ENCODE data around the gene RPH3AL.

DNA sequence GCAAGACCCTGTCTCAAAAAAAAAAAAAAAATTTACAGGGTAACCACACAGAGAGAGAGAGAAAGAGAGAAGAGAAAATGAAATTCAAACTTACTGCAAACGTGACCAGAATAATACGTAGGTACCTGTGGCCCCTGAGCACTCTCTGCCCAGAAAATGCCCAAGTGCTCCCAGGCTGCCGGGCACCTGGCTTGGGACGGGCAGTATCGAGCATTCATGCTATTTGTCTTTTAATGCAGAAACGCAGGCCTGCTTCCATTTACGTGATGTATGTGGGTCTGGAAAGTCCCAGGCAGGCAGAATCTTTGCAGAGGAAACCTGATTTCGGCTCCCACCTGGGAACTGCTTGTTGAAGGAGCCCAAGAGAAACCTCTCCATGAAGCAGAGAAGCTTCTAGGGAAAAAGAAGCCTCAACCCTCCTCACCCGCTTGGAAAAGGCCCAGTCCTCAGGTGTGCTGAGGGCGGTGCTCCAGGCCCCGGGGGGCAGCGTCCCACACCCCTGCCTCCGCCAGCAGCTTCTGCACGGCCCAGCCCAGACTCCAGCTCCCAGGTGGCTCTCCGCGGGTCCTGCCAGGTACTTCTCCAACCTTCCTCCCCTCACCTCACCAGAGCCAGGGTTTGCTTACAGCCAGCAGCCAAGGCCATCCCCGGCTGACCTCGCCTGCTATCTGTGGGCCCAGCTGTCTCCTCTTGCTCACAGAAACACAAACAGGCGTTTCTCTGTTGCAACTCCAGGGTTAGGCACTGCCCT, 14.0 kb downstream of the RPH3AL start:
- no peak for TF ChIP-seq EP300 (IDR thresholded peaks at IDR 0.05)
- TF ChIP-seq, protein P1, sequence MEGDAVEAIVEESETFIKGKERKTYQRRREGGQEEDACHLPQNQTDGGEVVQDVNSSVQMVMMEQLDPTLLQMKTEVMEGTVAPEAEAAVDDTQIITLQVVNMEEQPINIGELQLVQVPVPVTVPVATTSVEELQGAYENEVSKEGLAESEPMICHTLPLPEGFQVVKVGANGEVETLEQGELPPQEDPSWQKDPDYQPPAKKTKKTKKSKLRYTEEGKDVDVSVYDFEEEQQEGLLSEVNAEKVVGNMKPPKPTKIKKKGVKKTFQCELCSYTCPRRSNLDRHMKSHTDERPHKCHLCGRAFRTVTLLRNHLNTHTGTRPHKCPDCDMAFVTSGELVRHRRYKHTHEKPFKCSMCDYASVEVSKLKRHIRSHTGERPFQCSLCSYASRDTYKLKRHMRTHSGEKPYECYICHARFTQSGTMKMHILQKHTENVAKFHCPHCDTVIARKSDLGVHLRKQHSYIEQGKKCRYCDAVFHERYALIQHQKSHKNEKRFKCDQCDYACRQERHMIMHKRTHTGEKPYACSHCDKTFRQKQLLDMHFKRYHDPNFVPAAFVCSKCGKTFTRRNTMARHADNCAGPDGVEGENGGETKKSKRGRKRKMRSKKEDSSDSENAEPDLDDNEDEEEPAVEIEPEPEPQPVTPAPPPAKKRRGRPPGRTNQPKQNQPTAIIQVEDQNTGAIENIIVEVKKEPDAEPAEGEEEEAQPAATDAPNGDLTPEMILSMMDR (IDR thresholded peaks at IDR 0.05), result no peak

Data from ovary (tissue), 3 donors.